WTC11 (cell line): Measurements from ENCODE around the gene SPATA13.
"Not testable (repeated sequence)": the region's sequence is repeated elsewhere in the genome, so short reads cannot be mapped to it uniquely, and the experiment has no call there.

Experiments
- FOXK1 ChIP-seq: sonication (generic); formaldehyde crosslinking; IDR thresholded peaks from 2 replicates; pipeline ENCODE4 v1.8.0; 2022; ENCODE audit warnings: mild to moderate bottlenecking, moderate library complexity, missing genetic modification reagents
- GRHL2 ChIP-seq: fragments of 250-450 bp; sonication (Bioruptor Pico); IDR thresholded peaks from 2 replicates; pipeline ENCODE4 v1.8.0; 2022; ENCODE audit warnings: mild to moderate bottlenecking, moderate library complexity; ENCODE audit not compliant: insufficient replicate concordance, severe bottlenecking
- PRRX2 ChIP-seq: fragments of 250-450 bp; sonication (Bioruptor Pico); IDR thresholded peaks from 2 replicates; pipeline ENCODE4 v1.8.0; 2021; ENCODE audit warnings: mild to moderate bottlenecking
- TF ChIP-seq, protein P1 (sequence below): sonication (generic); formaldehyde crosslinking; IDR thresholded peaks from 2 replicates; pipeline ENCODE4 v1.8.0; 2023; ENCODE audit warnings: missing genetic modification reagents, mild to moderate bottlenecking, borderline replicate concordance
- TF ChIP-seq, protein P2 (sequence below): sonication (generic); formaldehyde crosslinking; IDR thresholded peaks from 2 replicates; pipeline ENCODE4 v1.8.1; 2023; ENCODE audit warnings: mild to moderate bottlenecking, missing genetic modification reagents
- TF ChIP-seq, protein P3 (sequence below): fragments of 200-600 bp; IDR thresholded peaks from 2 replicates; pipeline ENCODE4 v1.8.0; 2022; ENCODE audit warnings: antibody characterized with exemption
- TF ChIP-seq, protein P4 (sequence below): sonication (generic); formaldehyde crosslinking; conservative IDR thresholded peaks from 2 replicates; pipeline ENCODE4 v1.8.1; 2022; ENCODE audit warnings: mild to moderate bottlenecking, missing genetic modification reagents
- TF ChIP-seq, protein P5 (sequence below): fragments of 250-450 bp; sonication (Bioruptor Pico); IDR thresholded peaks from 2 replicates; pipeline ENCODE4 v1.9.0; 2021; ENCODE audit warnings: mild to moderate bottlenecking

DNA sequence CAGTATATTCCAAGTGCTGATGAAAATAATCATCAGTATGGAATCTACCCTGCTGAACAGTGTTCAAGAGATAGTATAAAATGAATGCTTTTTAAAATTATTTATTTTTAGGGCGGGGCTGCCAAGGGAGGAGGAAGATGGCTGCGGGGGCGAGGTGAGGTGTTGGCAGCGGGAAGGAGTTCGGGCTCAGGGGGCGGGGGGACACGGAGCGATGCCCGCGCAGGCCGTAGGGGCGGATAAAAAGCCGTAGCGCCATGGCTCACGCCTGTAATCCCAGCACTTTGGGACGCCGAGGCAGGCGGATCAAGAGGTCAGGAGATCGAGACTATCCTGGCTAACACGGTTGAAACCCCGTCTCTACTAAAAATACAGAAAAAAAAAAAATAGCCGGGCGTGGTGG is 167.1 kb downstream of the SPATA13 start:
- TF ChIP-seq, protein P1, sequence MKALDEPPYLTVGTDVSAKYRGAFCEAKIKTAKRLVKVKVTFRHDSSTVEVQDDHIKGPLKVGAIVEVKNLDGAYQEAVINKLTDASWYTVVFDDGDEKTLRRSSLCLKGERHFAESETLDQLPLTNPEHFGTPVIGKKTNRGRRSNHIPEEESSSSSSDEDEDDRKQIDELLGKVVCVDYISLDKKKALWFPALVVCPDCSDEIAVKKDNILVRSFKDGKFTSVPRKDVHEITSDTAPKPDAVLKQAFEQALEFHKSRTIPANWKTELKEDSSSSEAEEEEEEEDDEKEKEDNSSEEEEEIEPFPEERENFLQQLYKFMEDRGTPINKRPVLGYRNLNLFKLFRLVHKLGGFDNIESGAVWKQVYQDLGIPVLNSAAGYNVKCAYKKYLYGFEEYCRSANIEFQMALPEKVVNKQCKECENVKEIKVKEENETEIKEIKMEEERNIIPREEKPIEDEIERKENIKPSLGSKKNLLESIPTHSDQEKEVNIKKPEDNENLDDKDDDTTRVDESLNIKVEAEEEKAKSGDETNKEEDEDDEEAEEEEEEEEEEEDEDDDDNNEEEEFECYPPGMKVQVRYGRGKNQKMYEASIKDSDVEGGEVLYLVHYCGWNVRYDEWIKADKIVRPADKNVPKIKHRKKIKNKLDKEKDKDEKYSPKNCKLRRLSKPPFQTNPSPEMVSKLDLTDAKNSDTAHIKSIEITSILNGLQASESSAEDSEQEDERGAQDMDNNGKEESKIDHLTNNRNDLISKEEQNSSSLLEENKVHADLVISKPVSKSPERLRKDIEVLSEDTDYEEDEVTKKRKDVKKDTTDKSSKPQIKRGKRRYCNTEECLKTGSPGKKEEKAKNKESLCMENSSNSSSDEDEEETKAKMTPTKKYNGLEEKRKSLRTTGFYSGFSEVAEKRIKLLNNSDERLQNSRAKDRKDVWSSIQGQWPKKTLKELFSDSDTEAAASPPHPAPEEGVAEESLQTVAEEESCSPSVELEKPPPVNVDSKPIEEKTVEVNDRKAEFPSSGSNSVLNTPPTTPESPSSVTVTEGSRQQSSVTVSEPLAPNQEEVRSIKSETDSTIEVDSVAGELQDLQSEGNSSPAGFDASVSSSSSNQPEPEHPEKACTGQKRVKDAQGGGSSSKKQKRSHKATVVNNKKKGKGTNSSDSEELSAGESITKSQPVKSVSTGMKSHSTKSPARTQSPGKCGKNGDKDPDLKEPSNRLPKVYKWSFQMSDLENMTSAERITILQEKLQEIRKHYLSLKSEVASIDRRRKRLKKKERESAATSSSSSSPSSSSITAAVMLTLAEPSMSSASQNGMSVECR (CRISPR knock-in tag): not testable (repeated sequence)
- not testable (repeated sequence) for TF ChIP-seq FOXK1 (CRISPR knock-in tag); GRHL2; PRRX2 (CRISPR knock-in tag)
- TF ChIP-seq, protein P2, sequence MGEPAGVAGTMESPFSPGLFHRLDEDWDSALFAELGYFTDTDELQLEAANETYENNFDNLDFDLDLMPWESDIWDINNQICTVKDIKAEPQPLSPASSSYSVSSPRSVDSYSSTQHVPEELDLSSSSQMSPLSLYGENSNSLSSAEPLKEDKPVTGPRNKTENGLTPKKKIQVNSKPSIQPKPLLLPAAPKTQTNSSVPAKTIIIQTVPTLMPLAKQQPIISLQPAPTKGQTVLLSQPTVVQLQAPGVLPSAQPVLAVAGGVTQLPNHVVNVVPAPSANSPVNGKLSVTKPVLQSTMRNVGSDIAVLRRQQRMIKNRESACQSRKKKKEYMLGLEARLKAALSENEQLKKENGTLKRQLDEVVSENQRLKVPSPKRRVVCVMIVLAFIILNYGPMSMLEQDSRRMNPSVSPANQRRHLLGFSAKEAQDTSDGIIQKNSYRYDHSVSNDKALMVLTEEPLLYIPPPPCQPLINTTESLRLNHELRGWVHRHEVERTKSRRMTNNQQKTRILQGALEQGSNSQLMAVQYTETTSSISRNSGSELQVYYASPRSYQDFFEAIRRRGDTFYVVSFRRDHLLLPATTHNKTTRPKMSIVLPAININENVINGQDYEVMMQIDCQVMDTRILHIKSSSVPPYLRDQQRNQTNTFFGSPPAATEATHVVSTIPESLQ: not testable (repeated sequence)
- TF ChIP-seq, protein P3, sequence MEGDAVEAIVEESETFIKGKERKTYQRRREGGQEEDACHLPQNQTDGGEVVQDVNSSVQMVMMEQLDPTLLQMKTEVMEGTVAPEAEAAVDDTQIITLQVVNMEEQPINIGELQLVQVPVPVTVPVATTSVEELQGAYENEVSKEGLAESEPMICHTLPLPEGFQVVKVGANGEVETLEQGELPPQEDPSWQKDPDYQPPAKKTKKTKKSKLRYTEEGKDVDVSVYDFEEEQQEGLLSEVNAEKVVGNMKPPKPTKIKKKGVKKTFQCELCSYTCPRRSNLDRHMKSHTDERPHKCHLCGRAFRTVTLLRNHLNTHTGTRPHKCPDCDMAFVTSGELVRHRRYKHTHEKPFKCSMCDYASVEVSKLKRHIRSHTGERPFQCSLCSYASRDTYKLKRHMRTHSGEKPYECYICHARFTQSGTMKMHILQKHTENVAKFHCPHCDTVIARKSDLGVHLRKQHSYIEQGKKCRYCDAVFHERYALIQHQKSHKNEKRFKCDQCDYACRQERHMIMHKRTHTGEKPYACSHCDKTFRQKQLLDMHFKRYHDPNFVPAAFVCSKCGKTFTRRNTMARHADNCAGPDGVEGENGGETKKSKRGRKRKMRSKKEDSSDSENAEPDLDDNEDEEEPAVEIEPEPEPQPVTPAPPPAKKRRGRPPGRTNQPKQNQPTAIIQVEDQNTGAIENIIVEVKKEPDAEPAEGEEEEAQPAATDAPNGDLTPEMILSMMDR: not testable (repeated sequence)
- TF ChIP-seq, protein P4, sequence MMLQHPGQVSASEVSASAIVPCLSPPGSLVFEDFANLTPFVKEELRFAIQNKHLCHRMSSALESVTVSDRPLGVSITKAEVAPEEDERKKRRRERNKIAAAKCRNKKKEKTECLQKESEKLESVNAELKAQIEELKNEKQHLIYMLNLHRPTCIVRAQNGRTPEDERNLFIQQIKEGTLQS (CRISPR knock-in tag): not testable (repeated sequence)
- TF ChIP-seq, protein P5, sequence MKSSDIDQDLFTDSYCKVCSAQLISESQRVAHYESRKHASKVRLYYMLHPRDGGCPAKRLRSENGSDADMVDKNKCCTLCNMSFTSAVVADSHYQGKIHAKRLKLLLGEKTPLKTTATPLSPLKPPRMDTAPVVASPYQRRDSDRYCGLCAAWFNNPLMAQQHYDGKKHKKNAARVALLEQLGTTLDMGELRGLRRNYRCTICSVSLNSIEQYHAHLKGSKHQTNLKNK (CRISPR knock-in tag): not testable (repeated sequence)
